HCT116 (cell line): ENCODE measurements around the gene GLT8D2. TPM values are rescaled to one million over a fixed set of nuclear protein-coding genes. Genes with fewer than 3 reads are reported as not detected.

Source experiments
- ATAC-seq: fragments of 200-7000 bp; cut with Tn5 transposase; 2 replicates; pipeline ENCODE4 v1.9.1; 2020; ENCODE audit warnings: mild to moderate bottlenecking, moderate library complexity
- BruUV-seq: library from RNA; stranded (reverse); fragments of 400-500 nt; replicated peaks from 2 replicates; lab custom pipeline; 2021; lab: Mats Ljungman, UMichigan
- CTCF ChIA-PET: fragments of 300-600 bp; sonication (Branson Sonifier 250); formaldehyde crosslinking; loops from one replicate; lab custom pipeline; 2021; ENCODE audit warnings: antibody characterized with exemption; lab: Charles Lee
- POLR2A ChIA-PET: fragments of 300-600, 350-600 bp; sonication (Branson Sonifier 250); formaldehyde crosslinking; loops from one replicate; lab custom pipeline; 2021; ENCODE audit warnings: antibody characterized with exemption; lab: Charles Lee
- RAD21 ChIA-PET, 2 experiments: fragments of 300-600 bp; sonication (Branson Sonifier 250); formaldehyde crosslinking; loops; one replicate each; lab custom pipeline; 2023; ENCODE audit warnings: low total read pairs in 2 of 2; ENCODE audit not compliant: uncharacterized antibody in 2 of 2, unreplicated experiment in 2 of 2, low non-redundant PET in 1 of 2; lab: Charles Lee
- DNase-seq: peaks from one replicate; pipeline ENCODE4 v3.0.0-alpha.2; 2010; ENCODE audit warnings: low read depth, low spot score
- H2AFZ ChIP-seq: fragments of 200-600 bp; shearing (Covaris generic), sonication (generic); 2 replicates; pipeline ENCODE4 v1.6.1; 2017; ENCODE audit warnings: low read depth, mixed run types, mixed read lengths, antibody characterized with exemption, low read length; ENCODE audit not compliant: poor library complexity, severe bottlenecking
- H3K27ac ChIP-seq: 2 replicates; pipeline ENCODE4 v1.5.1; 2012; ENCODE audit warnings: low read depth, low read length
- H3K27me3 ChIP-seq: fragments of 200-600 bp; sonication (generic); 2 replicates; pipeline ENCODE4 v1.6.1; 2016; ENCODE audit warnings: mixed run types, low read length, mixed read lengths; ENCODE audit not compliant: insufficient read depth
- H3K36me3 ChIP-seq, 2 experiments: fragments of 200-500 bp in 1 of 2; fragments of 200-600 bp in 1 of 2; sonication (Bioruptor generic) in 1 of 2; sonication (generic) in 1 of 2; 2 replicates each; pipeline versions ENCODE4 v1.5.1 to v1.6.1; 2014 to 2016; ENCODE audit warnings: low read length in 2 of 2, inconsistent platforms in 1 of 2, mixed read lengths in 1 of 2, mixed run types in 1 of 2; ENCODE audit not compliant: insufficient read depth in 2 of 2, control insufficient read depth in 1 of 2
- H3K4me1 ChIP-seq, 2 experiments: fragments of 200-600 bp in 1 of 2; sonication (generic) in 1 of 2; 2 replicates each; pipeline versions ENCODE4 v1.5.1 to v1.6.1; 2012 to 2017; ENCODE audit warnings: low read length in 2 of 2, inconsistent platforms in 1 of 2, mild to moderate bottlenecking in 1 of 2, mixed read lengths in 1 of 2, mixed run types in 1 of 2, moderate library complexity in 1 of 2; ENCODE audit not compliant: insufficient read depth in 2 of 2, control insufficient read depth in 1 of 2
- H3K4me2 ChIP-seq: fragments of 200-600 bp; sonication (generic); 2 replicates; pipeline ENCODE4 v1.6.1; 2017; ENCODE audit warnings: mixed run types, low read length, mixed read lengths
- H3K4me3 ChIP-seq, 2 experiments: fragments of 200-600 bp in 1 of 2; sonication (generic) in 1 of 2; replicated peaks in 1 of 2; 2 replicates each; pipeline ENCODE4 v1.5.1; 2011 to 2016; ENCODE audit warnings: low read length in 2 of 2, control low read depth in 1 of 2, low read depth in 1 of 2, mild to moderate bottlenecking in 1 of 2, mixed read lengths in 1 of 2, mixed run types in 1 of 2
- H3K79me2 ChIP-seq: fragments of 200-600 bp; sonication (generic); 2 replicates; pipeline ENCODE4 v1.6.1; 2017; ENCODE audit warnings: mild to moderate bottlenecking, mixed run types, low read length, moderate library complexity, mixed read lengths; ENCODE audit not compliant: insufficient read depth
- H3K9ac ChIP-seq: fragments of 200-600 bp; sonication (generic); 2 replicates; pipeline ENCODE4 v1.6.1; 2016; ENCODE audit warnings: low read length, mixed read lengths
- H3K9me2 ChIP-seq: fragments of 200-600 bp; sonication (generic), shearing (Covaris generic); 2 replicates; pipeline ENCODE4 v1.6.1; 2017; ENCODE audit warnings: mixed run types, mild to moderate bottlenecking, moderate library complexity; ENCODE audit not compliant: insufficient read depth
- H3K9me3 ChIP-seq, 2 experiments: fragments of 200-500 bp in 1 of 2; fragments of 200-600 bp in 1 of 2; sonication (Bioruptor generic) in 1 of 2; sonication (generic) in 1 of 2; 2 replicates each; pipeline ENCODE4 v1.6.1; 2014 to 2017; ENCODE audit warnings: low read length in 2 of 2, mixed read lengths in 2 of 2, inconsistent platforms in 1 of 2, low read depth in 1 of 2, mild to moderate bottlenecking in 1 of 2, mixed run types in 1 of 2, moderate library complexity in 1 of 2; ENCODE audit not compliant: control insufficient read depth in 1 of 2, insufficient read depth in 1 of 2
- H4K20me1 ChIP-seq: fragments of 200-600 bp; sonication (generic), shearing (Covaris generic); 2 replicates; pipeline ENCODE4 v1.6.1; 2017; ENCODE audit warnings: mixed run types, mild to moderate bottlenecking, moderate library complexity; ENCODE audit not compliant: insufficient read depth
- ATF3 ChIP-seq: IDR thresholded peaks from 2 replicates; pipeline ENCODE4 v1.6.1; 2012
- CBX3 ChIP-seq: IDR thresholded peaks from 2 replicates; pipeline ENCODE4 v1.6.1; 2012; ENCODE audit warnings: low read depth
- CEBPB ChIP-seq: IDR thresholded peaks from 2 replicates; pipeline ENCODE4 v1.6.1; 2012; ENCODE audit warnings: low read depth
- CTCF ChIP-seq, 3 experiments: fragments of 200-600 bp in 1 of 3; sonication (generic) in 1 of 3; IDR thresholded peaks in 2 of 3; conservative IDR thresholded peaks in 1 of 3; 2 replicates each; pipeline ENCODE4 v1.5.1; 2012 to 2017; ENCODE audit warnings: low read depth in 2 of 3, low read length in 2 of 3, antibody characterized with exemption in 1 of 3, borderline replicate concordance in 1 of 3, control low read depth in 1 of 3, mild to moderate bottlenecking in 1 of 3, mixed read lengths in 1 of 3, mixed run types in 1 of 3, moderate library complexity in 1 of 3; ENCODE audit not compliant: insufficient read depth in 1 of 3
- EGR1 ChIP-seq: IDR thresholded peaks from 2 replicates; pipeline ENCODE4 v1.6.1; 2012; ENCODE audit warnings: low read depth
- FOSL1 ChIP-seq: IDR thresholded peaks from 2 replicates; pipeline ENCODE4 v1.6.1; 2012; ENCODE audit warnings: low read depth
- JUND ChIP-seq: IDR thresholded peaks from 2 replicates; pipeline ENCODE4 v1.6.1; 2012
- MAX ChIP-seq: IDR thresholded peaks from 2 replicates; pipeline ENCODE4 v1.6.1; 2012
- POLR2A ChIP-seq: IDR thresholded peaks from 2 replicates; pipeline ENCODE4 v1.7.0; 2011; ENCODE audit warnings: borderline replicate concordance; ENCODE audit not compliant: insufficient read depth, insufficient read length; ENCODE audit errors: extremely low read depth
- POLR2AphosphoS5 ChIP-seq: IDR thresholded peaks from 2 replicates; pipeline ENCODE4 v1.6.1; 2011; ENCODE audit warnings: mild to moderate bottlenecking, low read depth, low read length, moderate library complexity
- REST ChIP-seq: IDR thresholded peaks from 2 replicates; pipeline ENCODE4 v1.6.1; 2012; ENCODE audit warnings: low read depth
- SP1 ChIP-seq: IDR thresholded peaks from 2 replicates; pipeline ENCODE4 v1.6.1; 2012; ENCODE audit warnings: low read depth
- TCF7L2 ChIP-seq: IDR thresholded peaks from 2 replicates; pipeline ENCODE4 v1.7.0; 2011; ENCODE audit warnings: borderline replicate concordance, inconsistent platforms; ENCODE audit not compliant: insufficient read depth, insufficient read length; ENCODE audit errors: extremely low read depth
- ZFX ChIP-seq: fragments of 450-650 bp; IDR thresholded peaks from 2 replicates; pipeline ENCODE4 v1.6.1; 2017
- intact Hi-C: fragments of 100-400 bp; cut with micrococcal nuclease; formaldehyde crosslinking; loops from 2 replicates; pipeline ENCODE4 v1.10.0; 2022
- total RNA-seq: library from RNA; stranded (reverse); gene quantifications from one replicate; pipeline ENCODE4 v1.2.1, GENCODE V29; 2021; ENCODE audit not compliant: unreplicated experiment

The GLT8D2 gene
- total RNA-seq, 1 experiment from 2014 or later: 4.8 TPM

GRCh38 chr12:104010121-104010520 is 39.9 kb downstream of the GLT8D2 start (continued):
- TF ChIP-seq CTCF (IDR thresholded peaks at IDR 0.05 in 2 of 3, conservative IDR thresholded peaks at IDR 0.05 in 1 of 3; ENCODE audit: borderline replicate concordance in 1 of 3, insufficient read depth in 1 of 3, low read depth in 2 of 3, low read length in 2 of 3) (no peak), EGR1 (no peak)

GRCh38 chr12:104006929-104007328 is 43.1 kb downstream of the GLT8D2 start:
- H2AFZ ChIP-seq: no peak overlapping the region
- no peak for TF ChIP-seq POLR2A
- TF ChIP-seq REST: no peak
- no peak for TF ChIP-seq TCF7L2
- TF ChIP-seq POLR2AphosphoS5: no peak
- no peak for TF ChIP-seq CBX3
- no peak for TF ChIP-seq SP1
- TF ChIP-seq MAX: no peak
- no peak for TF ChIP-seq FOSL1
- no peak for TF ChIP-seq EGR1
- TF ChIP-seq ZFX: no peak
- TF ChIP-seq CEBPB: no peak
- no peak for TF ChIP-seq ATF3
- no peak for TF ChIP-seq JUND
- H3K9me2 ChIP-seq: no peaks in the 10 kb centered on the region
- H3K9ac ChIP-seq: no peak overlapping the region
- peaks cover 0 to 11% of the 10 kb centered on the region in 2 experiments; a peak in 1 of 4 replicates for H3K4me1 ChIP-seq
- RAD21 ChIA-PET: no interaction called here
- no TSS peak for BruUV-seq
- DNase-seq: no peak
- ATAC-seq: no peak
- H3K36me3 ChIP-seq: no peaks in the 10 kb centered on the region
- intact Hi-C loops: no loop called here
- no peaks in the 10 kb centered on the region for H4K20me1 ChIP-seq
- H3K4me3 ChIP-seq: no peak overlapping the region
- POLR2A ChIA-PET: interaction anchor here (0.6 to 0.7 kb wide), 2 partner anchors 13 to 470 kb away, joined by 4 to 7 read pairs; no protein-coding TSS in a partner anchor
- H3K79me2 ChIP-seq: no peaks in the 10 kb centered on the region
- H3K4me2 ChIP-seq: no peak overlapping the region
- no peaks in the 10 kb centered on the region; the same call in 1 of the 2 replicates for H3K27me3 ChIP-seq
- CTCF ChIA-PET: no interaction called here
- H3K9me3 ChIP-seq: no peaks in the 10 kb centered on the region
- H3K27ac ChIP-seq: no peak overlapping the region
